Coronary artery (tissue), 2 donors: ENCODE results near the gene HID1.

Source experiments
- DNase-seq: peaks from one replicate; pipeline ENCODE4 v3.0.0-alpha.2; 2017; ENCODE audit warnings: low spot score
- H3K27ac ChIP-seq, 2 donors: fragments of 200-600 bp; sonication (generic); one replicate each; pipeline ENCODE4 v1.5.1; 2016 to 2019
- H3K4me3 ChIP-seq: fragments of 200-600 bp; sonication (generic); 2 replicates; pipeline ENCODE4 v1.5.1; 2016; ENCODE audit warnings: mild to moderate bottlenecking, moderate library complexity
- TF ChIP-seq, protein P1 (sequence below): fragments of 200-600 bp; sonication (generic); IDR thresholded peaks from one replicate; pipeline ENCODE4 v1.5.1; 2019; ENCODE audit warnings: antibody characterized with exemption

Gene HID1

GRCh38 chr17:74959826-74960515 is 12.6 kb downstream of the HID1 start:
- DNase-seq, result no peak

GRCh38 chr17:74957935-74958740 is 14.4 kb downstream of the HID1 start:
- TF ChIP-seq, protein P1, sequence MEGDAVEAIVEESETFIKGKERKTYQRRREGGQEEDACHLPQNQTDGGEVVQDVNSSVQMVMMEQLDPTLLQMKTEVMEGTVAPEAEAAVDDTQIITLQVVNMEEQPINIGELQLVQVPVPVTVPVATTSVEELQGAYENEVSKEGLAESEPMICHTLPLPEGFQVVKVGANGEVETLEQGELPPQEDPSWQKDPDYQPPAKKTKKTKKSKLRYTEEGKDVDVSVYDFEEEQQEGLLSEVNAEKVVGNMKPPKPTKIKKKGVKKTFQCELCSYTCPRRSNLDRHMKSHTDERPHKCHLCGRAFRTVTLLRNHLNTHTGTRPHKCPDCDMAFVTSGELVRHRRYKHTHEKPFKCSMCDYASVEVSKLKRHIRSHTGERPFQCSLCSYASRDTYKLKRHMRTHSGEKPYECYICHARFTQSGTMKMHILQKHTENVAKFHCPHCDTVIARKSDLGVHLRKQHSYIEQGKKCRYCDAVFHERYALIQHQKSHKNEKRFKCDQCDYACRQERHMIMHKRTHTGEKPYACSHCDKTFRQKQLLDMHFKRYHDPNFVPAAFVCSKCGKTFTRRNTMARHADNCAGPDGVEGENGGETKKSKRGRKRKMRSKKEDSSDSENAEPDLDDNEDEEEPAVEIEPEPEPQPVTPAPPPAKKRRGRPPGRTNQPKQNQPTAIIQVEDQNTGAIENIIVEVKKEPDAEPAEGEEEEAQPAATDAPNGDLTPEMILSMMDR, result peak; percentile 80
- no peak for DNase-seq

More at GRCh38 chr17:74959826-74960515, 12.6 kb downstream of the HID1 start:
- H3K27ac ChIP-seq, result no peak overlapping the region
- TF ChIP-seq, protein P1, result no peak
- no peak overlapping the region for H3K4me3 ChIP-seq

DNA sequence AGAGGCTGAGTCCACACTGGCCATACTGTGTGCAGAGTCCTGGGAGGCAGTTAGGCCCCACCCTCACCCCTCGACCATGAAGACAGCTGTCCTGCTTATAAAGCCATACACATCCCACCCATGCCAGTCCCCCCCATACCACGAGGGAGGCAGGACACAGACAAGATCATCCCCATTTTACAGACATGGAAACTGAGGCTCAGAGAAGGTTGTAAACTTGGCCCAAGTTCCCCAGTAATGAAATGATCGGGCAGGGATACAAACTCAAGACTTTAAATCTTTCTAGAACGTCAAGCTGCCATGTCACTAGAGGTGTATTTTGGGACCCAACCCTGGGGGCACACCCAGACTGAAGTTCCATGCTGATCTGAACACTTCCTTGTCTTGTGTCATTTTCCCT is 16.5 kb downstream of the HID1 start:
- Histone ChIP-seq H3K27ac (no peak overlapping the region), H3K4me3 (no peak overlapping the region)
- TF ChIP-seq, protein P1, result no peak
- DNase-seq, result no peak

More at GRCh38 chr17:74957935-74958740, 14.4 kb downstream of the HID1 start:
- Histone ChIP-seq H3K4me3 (no peak overlapping the region), H3K27ac (no peak overlapping the region)

GRCh38 chr17:74954665-74955421 is 17.7 kb downstream of the HID1 start:
- Histone ChIP-seq H3K4me3 (no peak overlapping the region), H3K27ac (no peak overlapping the region)
- TF ChIP-seq, protein P1, result no peak
- no peak for DNase-seq

GRCh38 chr17:74954115-74954514 is 18.4 kb downstream of the HID1 start:
- DNase-seq, result no peak

DNA sequence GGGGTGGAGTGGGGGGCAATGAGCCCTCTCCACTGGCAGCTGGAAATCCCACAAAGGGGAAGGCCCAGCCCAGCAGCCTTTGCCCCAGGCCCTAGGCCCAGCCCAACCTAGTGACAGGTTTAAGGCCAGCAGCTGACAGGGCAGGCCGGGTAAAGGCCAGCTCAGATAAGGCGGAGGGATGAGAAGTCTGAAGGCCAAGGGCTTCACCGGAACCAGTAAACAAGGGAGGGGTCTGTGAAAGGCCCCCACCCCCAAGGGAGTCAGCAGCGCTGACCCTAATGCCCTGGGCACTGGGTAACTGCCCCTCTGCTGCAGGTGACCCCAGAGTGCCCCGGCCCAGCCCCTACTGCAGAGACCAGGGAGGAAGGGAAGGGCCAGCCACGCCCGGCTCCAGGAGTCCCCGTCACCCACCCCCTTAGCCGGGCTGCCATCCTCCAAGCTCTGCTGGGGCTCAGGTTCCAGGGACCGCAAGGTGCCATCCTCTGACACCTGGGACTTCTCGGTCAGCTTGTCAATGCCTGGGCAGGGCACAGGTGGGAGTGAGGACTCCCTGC is 19.3 kb downstream of the HID1 start:
- Histone ChIP-seq H3K4me3 (no peak overlapping the region), H3K27ac (no peak overlapping the region)
- TF ChIP-seq, protein P1, result no peak
- DNase-seq, result no peak

More at GRCh38 chr17:74954115-74954514, 18.4 kb downstream of the HID1 start:
- Histone ChIP-seq H3K4me3 (no peak overlapping the region), H3K27ac (no peak overlapping the region)
- TF ChIP-seq, protein P1, result no peak
